Measurements from ENCODE around the gene CRACDL.

The CRACDL gene

GRCh38 chr2:98867539-98868309 lies 68.3 kb downstream of the CRACDL start:
- no peak for DNase-seq
- TF ChIP-seq, protein P1, sequence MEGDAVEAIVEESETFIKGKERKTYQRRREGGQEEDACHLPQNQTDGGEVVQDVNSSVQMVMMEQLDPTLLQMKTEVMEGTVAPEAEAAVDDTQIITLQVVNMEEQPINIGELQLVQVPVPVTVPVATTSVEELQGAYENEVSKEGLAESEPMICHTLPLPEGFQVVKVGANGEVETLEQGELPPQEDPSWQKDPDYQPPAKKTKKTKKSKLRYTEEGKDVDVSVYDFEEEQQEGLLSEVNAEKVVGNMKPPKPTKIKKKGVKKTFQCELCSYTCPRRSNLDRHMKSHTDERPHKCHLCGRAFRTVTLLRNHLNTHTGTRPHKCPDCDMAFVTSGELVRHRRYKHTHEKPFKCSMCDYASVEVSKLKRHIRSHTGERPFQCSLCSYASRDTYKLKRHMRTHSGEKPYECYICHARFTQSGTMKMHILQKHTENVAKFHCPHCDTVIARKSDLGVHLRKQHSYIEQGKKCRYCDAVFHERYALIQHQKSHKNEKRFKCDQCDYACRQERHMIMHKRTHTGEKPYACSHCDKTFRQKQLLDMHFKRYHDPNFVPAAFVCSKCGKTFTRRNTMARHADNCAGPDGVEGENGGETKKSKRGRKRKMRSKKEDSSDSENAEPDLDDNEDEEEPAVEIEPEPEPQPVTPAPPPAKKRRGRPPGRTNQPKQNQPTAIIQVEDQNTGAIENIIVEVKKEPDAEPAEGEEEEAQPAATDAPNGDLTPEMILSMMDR (IDR thresholded peaks at IDR 0.05; ENCODE audit: low read depth, low read length): no peak
- H3K27me3 ChIP-seq: no peaks in the 10 kb centered on the region
- no peak overlapping the region for H3K4me3 ChIP-seq (ENCODE audit: low read depth, low read length)
- H3K36me3 ChIP-seq: no peaks in the 10 kb centered on the region
- H3K9me3 ChIP-seq: no peaks in the 10 kb centered on the region
- no peaks in the 10 kb centered on the region for H3K4me1 ChIP-seq

DNA sequence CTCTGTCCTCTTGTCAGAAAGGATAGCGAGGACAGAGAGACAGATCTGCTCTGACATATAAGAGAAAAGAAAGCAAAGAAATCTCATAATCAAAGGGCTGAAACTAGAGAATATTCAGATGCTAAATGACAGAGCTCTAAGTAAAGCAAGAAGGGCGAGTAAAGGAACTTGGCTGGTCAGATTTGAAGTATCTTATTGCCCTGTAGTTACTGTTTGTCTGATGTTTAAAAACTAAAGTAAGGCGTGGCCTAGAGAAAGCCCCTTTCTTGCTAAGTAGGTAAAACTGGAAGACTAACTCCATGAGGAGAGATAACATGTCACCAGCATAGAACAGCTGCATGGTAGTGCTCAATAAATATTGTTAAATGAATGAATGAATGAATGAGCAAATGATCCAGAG lies 70.0 kb downstream of the CRACDL start:
- Histone ChIP-seq H3K27me3 (no peaks in the 10 kb centered on the region), H3K4me3 (ENCODE audit: low read depth, low read length) (no peak overlapping the region), H3K36me3 (no peaks in the 10 kb centered on the region), H3K4me1 (no peaks in the 10 kb centered on the region), H3K9me3 (no peaks in the 10 kb centered on the region)
- TF ChIP-seq, protein P1 (IDR thresholded peaks at IDR 0.05; ENCODE audit: low read depth, low read length): no peak
- no peak for DNase-seq

GRCh38 chr2:98861601-98862000 lies 74.4 kb downstream of the CRACDL start:
- Histone ChIP-seq H3K4me1 (no peaks in the 10 kb centered on the region), H3K36me3 (no peaks in the 10 kb centered on the region), H3K27me3 (no peaks in the 10 kb centered on the region), H3K9me3 (no peaks in the 10 kb centered on the region), H3K4me3 (ENCODE audit: low read depth, low read length) (no peak overlapping the region)
- TF ChIP-seq, protein P1 (IDR thresholded peaks at IDR 0.05; ENCODE audit: low read depth, low read length): no peak
- DNase-seq: no peak

DNA sequence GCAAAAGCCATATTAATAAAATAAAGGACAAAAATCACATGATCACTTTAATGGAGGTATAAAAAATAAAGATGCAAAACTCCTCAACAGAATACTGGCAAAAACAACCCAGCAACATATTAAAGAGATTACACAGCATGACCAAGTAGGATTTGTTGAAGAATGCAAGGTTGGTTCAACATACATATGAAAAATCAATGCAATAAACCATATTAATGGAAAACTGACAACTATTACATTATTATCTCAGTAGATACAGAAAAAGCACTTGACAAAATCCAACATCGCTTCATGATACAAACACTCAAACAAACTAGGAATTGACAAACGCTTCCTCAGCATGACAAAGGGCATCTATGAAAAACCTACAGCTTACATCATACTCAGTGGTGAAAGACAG lies 76.7 kb downstream of the CRACDL start:
- Histone ChIP-seq H3K9me3 (no peaks in the 10 kb centered on the region), H3K36me3 (no peaks in the 10 kb centered on the region), H3K4me1 (no peaks in the 10 kb centered on the region), H3K4me3 (ENCODE audit: low read depth, low read length) (no peak overlapping the region), H3K27me3 (no peaks in the 10 kb centered on the region)
- TF ChIP-seq, protein P1 (IDR thresholded peaks at IDR 0.05; ENCODE audit: low read depth, low read length): no peak
- no peak for DNase-seq

- H3K9me3 ChIP-seq: no peaks in the 10 kb centered on the region
- no peaks in the 10 kb centered on the region for H3K36me3 ChIP-seq
- no peaks in the 10 kb centered on the region for H3K4me1 ChIP-seq
- TF ChIP-seq, protein P1 (IDR thresholded peaks at IDR 0.05; ENCODE audit: low read depth, low read length): no peak
- H3K27me3 ChIP-seq: no peaks in the 10 kb centered on the region
- no peak for DNase-seq
- no peak overlapping the region for H3K4me3 ChIP-seq (ENCODE audit: low read depth, low read length)
These were observed 79.0 kb downstream of the CRACDL start for GRCh38 chr2:98857001-98857400.

- H3K4me3 ChIP-seq (ENCODE audit: low read depth, low read length): no peak overlapping the region
These were observed 81.3 kb downstream of the CRACDL start for GRCh38 chr2:98854682-98855081.

More at GRCh38 chr2:98854682-98855081, 81.3 kb downstream of the CRACDL start:
- H3K36me3 ChIP-seq: no peaks in the 10 kb centered on the region
- no peaks in the 10 kb centered on the region for H3K4me1 ChIP-seq
- DNase-seq: no peak
- no peaks in the 10 kb centered on the region for H3K9me3 ChIP-seq
- H3K27me3 ChIP-seq: no peaks in the 10 kb centered on the region
- TF ChIP-seq, protein P1 (IDR thresholded peaks at IDR 0.05; ENCODE audit: low read depth, low read length): no peak

All from BE2C (cell line).